MCF 10A (cell line): Measurements from ENCODE around the gene KATNAL2. TPM values are rescaled to one million over a fixed set of nuclear protein-coding genes. Genes with fewer than 3 reads are reported as not detected.

ENCODE experiments used
- BruUV-seq: library from RNA; stranded (reverse); fragments of 400-500 nt; replicated peaks from 2 replicates; lab custom pipeline; 2021; lab: Mats Ljungman, UMichigan
- CTCF ChIA-PET: fragments of 300-600 bp; sonication (Branson Sonifier 250); formaldehyde crosslinking; extraction: SDS; loops from one replicate; lab custom pipeline; 2021; ENCODE audit warnings: antibody characterized with exemption, inconsistent platforms; lab: Yijun Ruan, JAX
- POLR2A ChIA-PET: fragments of 300-600, 350-650 bp; sonication (Branson Sonifier 250); formaldehyde crosslinking; extraction: SDS; loops from one replicate; lab custom pipeline; 2020; ENCODE audit warnings: antibody characterized with exemption, inconsistent platforms; lab: Yijun Ruan, JAX
- DNase-seq: peaks from one replicate; pipeline ENCODE4 v3.0.0-alpha.2; 2018; ENCODE audit not compliant: unreplicated experiment
- H3K27ac Mint-ChIP-seq: one replicate; pipeline ENCODE4 v1.8.0; 2022; ENCODE audit warnings: mild to moderate bottlenecking, low read depth, mixed read lengths; ENCODE audit not compliant: unreplicated experiment
- H3K27me3 Mint-ChIP-seq: one replicate; pipeline ENCODE4 v1.8.0; 2022; ENCODE audit warnings: mixed read lengths; ENCODE audit not compliant: insufficient read depth, unreplicated experiment
- H3K36me3 Mint-ChIP-seq: one replicate; pipeline ENCODE4 v1.8.0; 2022; ENCODE audit warnings: mild to moderate bottlenecking, moderate library complexity, mixed read lengths; ENCODE audit not compliant: insufficient read depth, unreplicated experiment
- H3K4me1 Mint-ChIP-seq: one replicate; pipeline ENCODE4 v1.8.0; 2022; ENCODE audit warnings: mixed read lengths; ENCODE audit not compliant: insufficient read depth, unreplicated experiment
- H3K4me3 Mint-ChIP-seq: one replicate; pipeline ENCODE4 v1.8.0; 2022; ENCODE audit warnings: mild to moderate bottlenecking, moderate library complexity, mixed read lengths; ENCODE audit not compliant: unreplicated experiment
- H3K9me3 Mint-ChIP-seq: one replicate; pipeline ENCODE4 v1.8.0; 2022; ENCODE audit warnings: mixed read lengths; ENCODE audit not compliant: unreplicated experiment
- CTCF ChIP-seq: fragments of 200-600 bp; IDR thresholded peaks from one replicate; pipeline ENCODE4 v1.8.0; 2022; ENCODE audit warnings: antibody characterized with exemption, mild to moderate bottlenecking; ENCODE audit not compliant: unreplicated experiment
- intact Hi-C: fragments of 100-400 bp; cut with micrococcal nuclease; formaldehyde crosslinking; loops from 2 replicates; pipeline ENCODE4 v1.14.1; 2022
- total RNA-seq: library from RNA; stranded (reverse); gene quantifications from 2 replicates; pipeline ENCODE4 v1.2.3, GENCODE V29; 2022

The KATNAL2 gene
- total RNA-seq, 1 experiment from 2014 or later = 2.1 TPM

GRCh38 chr18:46939337-46939963, 22.0 kb downstream of the KATNAL2 start:
- ChIA-PET CTCF (interaction anchor here (2.1 to 2.5 kb wide), 2 partner anchors 10 to 11 kb away, joined by 8 to 11 read pairs; no protein-coding TSS in a partner anchor), POLR2A (interaction anchor here (0.6 to 1.5 kb wide), 3 partner anchors 15 to 44 kb away, joined by 3 to 6 read pairs (median 3); partner anchors contain the start of genes KATNAL2 and PIAS2)
- TF ChIP-seq CTCF = no peak
- Mint-ChIP-seq H3K4me3 (no peak overlapping the region), H3K36me3 (no peaks in the 10 kb centered on the region), H3K27me3 (no peaks in the 10 kb centered on the region), H3K4me1 (peaks cover 11% of the 10 kb centered on the region), H3K27ac (peak overlapping the region; percentile 5), H3K9me3 (no peaks in the 10 kb centered on the region)
- intact Hi-C loops = no loop called here
- DNase-seq = peak; percentile 81
- no TSS peak for BruUV-seq

GRCh38 chr18:46939998-46940571, 22.7 kb downstream of the KATNAL2 start:
- CTCF ChIA-PET = interaction anchor here (0.5 to 2.5 kb wide), 3 partner anchors 9 to 19 kb away, joined by 3 to 11 read pairs (median 8); no protein-coding TSS in a partner anchor
- no TSS peak for BruUV-seq
- no peaks in the 10 kb centered on the region for H3K36me3 Mint-ChIP-seq
- H3K4me3 Mint-ChIP-seq = no peak overlapping the region
- H3K27me3 Mint-ChIP-seq = no peaks in the 10 kb centered on the region
- H3K4me1 Mint-ChIP-seq = peaks cover 11% of the 10 kb centered on the region
- intact Hi-C loops = no loop called here
- POLR2A ChIA-PET = interaction anchor here (0.6 to 1.5 kb wide), 4 partner anchors 16 to 45 kb away, joined by 3 to 6 read pairs (median 4); partner anchors contain the start of genes KATNAL2 and PIAS2
- H3K9me3 Mint-ChIP-seq = no peaks in the 10 kb centered on the region
- peak overlapping the region; percentile 5 for H3K27ac Mint-ChIP-seq
- TF ChIP-seq CTCF = no peak
- no peak for DNase-seq

GRCh38 chr18:46942646-46943045, 25.2 kb downstream of the KATNAL2 start:
- no peaks in the 10 kb centered on the region for H3K36me3 Mint-ChIP-seq
- BruUV-seq = no TSS peak
- no peak for DNase-seq
- intact Hi-C loops = no loop called here
- H3K27me3 Mint-ChIP-seq = no peaks in the 10 kb centered on the region
- no peak overlapping the region for H3K27ac Mint-ChIP-seq
- H3K9me3 Mint-ChIP-seq = no peaks in the 10 kb centered on the region
- H3K4me1 Mint-ChIP-seq = peaks cover 11% of the 10 kb centered on the region
- no peak overlapping the region for H3K4me3 Mint-ChIP-seq
- ChIA-PET CTCF (no interaction called here), POLR2A (no interaction called here)
- TF ChIP-seq CTCF = no peak

- H3K4me1 Mint-ChIP-seq = no peaks in the 10 kb centered on the region
Measured at GRCh38 chr18:46946656-46947282, 29.4 kb downstream of the KATNAL2 start.

More at GRCh38 chr18:46946656-46947282, 29.4 kb downstream of the KATNAL2 start:
- BruUV-seq = no TSS peak
- no peak for TF ChIP-seq CTCF
- ChIA-PET POLR2A (interaction anchor here (1.2 kb wide), 1 partner anchor 228 kb away, joined by 3 read pairs; no protein-coding TSS in a partner anchor), CTCF (no interaction called here)
- H3K36me3 Mint-ChIP-seq = no peaks in the 10 kb centered on the region
- intact Hi-C loops = no loop called here
- no peak overlapping the region for H3K27ac Mint-ChIP-seq
- no peaks in the 10 kb centered on the region for H3K9me3 Mint-ChIP-seq
- H3K4me3 Mint-ChIP-seq = no peak overlapping the region
- H3K27me3 Mint-ChIP-seq = no peaks in the 10 kb centered on the region
- no peak for DNase-seq
